Osteocyte (in vitro differentiated cells): ENCODE measurements around the gene VANGL1. TPM values are rescaled to one million over a fixed set of nuclear protein-coding genes. Genes with fewer than 3 reads are reported as not detected.

Experiments used
- DNase-seq: peaks from one replicate; pipeline ENCODE4 v3.0.0; 2021; ENCODE audit warnings: mixed read lengths; ENCODE audit not compliant: unreplicated experiment; ENCODE audit errors: extremely low spot score
- H3K27ac Mint-ChIP-seq: one replicate; pipeline ENCODE4 v1.8.0; 2021; ENCODE audit warnings: mild to moderate bottlenecking, mixed read lengths; ENCODE audit not compliant: unreplicated experiment
- H3K27me3 Mint-ChIP-seq: one replicate; pipeline ENCODE4 v1.8.0; 2021; ENCODE audit warnings: mixed read lengths; ENCODE audit not compliant: unreplicated experiment
- H3K36me3 Mint-ChIP-seq: one replicate; pipeline ENCODE4 v1.8.0; 2021; ENCODE audit warnings: mixed read lengths; ENCODE audit not compliant: unreplicated experiment
- H3K4me1 Mint-ChIP-seq: one replicate; pipeline ENCODE4 v1.8.0; 2021; ENCODE audit warnings: mixed read lengths; ENCODE audit not compliant: unreplicated experiment
- H3K4me3 Mint-ChIP-seq: one replicate; pipeline ENCODE4 v1.8.0; 2021; ENCODE audit warnings: mild to moderate bottlenecking, moderate library complexity, mixed read lengths; ENCODE audit not compliant: unreplicated experiment
- H3K9me3 Mint-ChIP-seq: one replicate; pipeline ENCODE4 v1.8.0; 2021; ENCODE audit warnings: mixed read lengths; ENCODE audit not compliant: unreplicated experiment
- total RNA-seq: library from RNA; stranded (reverse); gene quantifications from 2 replicates; pipeline ENCODE4 v1.2.1, GENCODE V29; 2021
- TF ChIP-seq, protein P1 (sequence below): fragments of 200-600 bp; sonication (generic); IDR thresholded peaks from 2 replicates; pipeline ENCODE4 v1.5.0; 2021; ENCODE audit warnings: antibody characterized with exemption, mild to moderate bottlenecking, moderate library complexity

VANGL1 gene
- total RNA-seq, 1 donor from 2014 or later, result 16.2 TPM

DNA sequence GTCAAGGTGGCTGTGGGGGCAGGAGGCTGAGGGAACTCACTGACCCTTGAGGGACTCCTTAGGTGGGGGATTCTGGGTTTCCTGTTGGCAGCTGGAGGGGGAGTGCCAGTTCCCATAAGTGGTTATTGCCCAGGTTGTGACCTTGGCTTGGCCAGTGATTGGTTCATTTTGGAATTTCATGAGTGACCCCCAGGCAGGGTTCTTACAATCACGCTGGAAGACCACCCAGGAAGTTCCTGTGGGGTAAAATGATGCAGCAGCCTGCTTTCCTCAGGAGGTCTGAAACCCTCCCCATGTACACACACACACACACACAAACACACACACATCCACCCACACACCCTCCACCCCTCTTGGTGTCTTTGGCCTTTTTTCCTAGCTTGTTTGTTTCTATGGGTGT is 16.9 kb downstream of the VANGL1 start:
- H3K4me3 Mint-ChIP-seq, result no peak overlapping the region
- TF ChIP-seq, protein P1, sequence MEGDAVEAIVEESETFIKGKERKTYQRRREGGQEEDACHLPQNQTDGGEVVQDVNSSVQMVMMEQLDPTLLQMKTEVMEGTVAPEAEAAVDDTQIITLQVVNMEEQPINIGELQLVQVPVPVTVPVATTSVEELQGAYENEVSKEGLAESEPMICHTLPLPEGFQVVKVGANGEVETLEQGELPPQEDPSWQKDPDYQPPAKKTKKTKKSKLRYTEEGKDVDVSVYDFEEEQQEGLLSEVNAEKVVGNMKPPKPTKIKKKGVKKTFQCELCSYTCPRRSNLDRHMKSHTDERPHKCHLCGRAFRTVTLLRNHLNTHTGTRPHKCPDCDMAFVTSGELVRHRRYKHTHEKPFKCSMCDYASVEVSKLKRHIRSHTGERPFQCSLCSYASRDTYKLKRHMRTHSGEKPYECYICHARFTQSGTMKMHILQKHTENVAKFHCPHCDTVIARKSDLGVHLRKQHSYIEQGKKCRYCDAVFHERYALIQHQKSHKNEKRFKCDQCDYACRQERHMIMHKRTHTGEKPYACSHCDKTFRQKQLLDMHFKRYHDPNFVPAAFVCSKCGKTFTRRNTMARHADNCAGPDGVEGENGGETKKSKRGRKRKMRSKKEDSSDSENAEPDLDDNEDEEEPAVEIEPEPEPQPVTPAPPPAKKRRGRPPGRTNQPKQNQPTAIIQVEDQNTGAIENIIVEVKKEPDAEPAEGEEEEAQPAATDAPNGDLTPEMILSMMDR, result no peak
- DNase-seq, result no peak
- peaks cover 14% of the 10 kb centered on the region for H3K36me3 Mint-ChIP-seq
- no peaks in the 10 kb centered on the region for H3K9me3 Mint-ChIP-seq
- no peaks in the 10 kb centered on the region for H3K27me3 Mint-ChIP-seq
- H3K27ac Mint-ChIP-seq, result no peak overlapping the region
- H3K4me1 Mint-ChIP-seq, result peaks cover 25% of the 10 kb centered on the region

DNA sequence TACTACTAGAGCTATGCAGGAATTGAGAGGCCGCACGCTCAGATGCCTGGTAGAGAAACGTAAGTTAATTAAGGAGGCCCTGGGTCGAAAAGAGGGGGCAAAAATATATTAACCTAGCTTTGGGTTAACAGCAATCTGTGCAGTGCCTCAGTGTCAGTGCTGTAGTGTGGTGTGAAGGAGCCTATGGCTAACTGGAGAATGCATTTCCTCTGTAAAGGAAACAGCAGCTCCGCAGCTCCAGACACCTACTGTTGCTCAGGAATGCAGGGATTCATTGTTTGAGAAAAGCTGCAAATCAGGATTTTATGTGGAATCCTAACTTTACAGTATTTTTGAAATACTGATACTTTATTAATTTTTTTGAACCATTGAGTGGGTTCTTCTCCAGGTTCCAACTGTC is 18.4 kb downstream of the VANGL1 start:
- H3K27me3 Mint-ChIP-seq, result no peaks in the 10 kb centered on the region
- H3K9me3 Mint-ChIP-seq, result no peaks in the 10 kb centered on the region
- DNase-seq, result no peak
- TF ChIP-seq, protein P1, result no peak
- H3K4me1 Mint-ChIP-seq, result peaks cover 13% of the 10 kb centered on the region
- H3K4me3 Mint-ChIP-seq, result no peak overlapping the region
- no peak overlapping the region for H3K27ac Mint-ChIP-seq
- peaks cover 22% of the 10 kb centered on the region for H3K36me3 Mint-ChIP-seq

DNA sequence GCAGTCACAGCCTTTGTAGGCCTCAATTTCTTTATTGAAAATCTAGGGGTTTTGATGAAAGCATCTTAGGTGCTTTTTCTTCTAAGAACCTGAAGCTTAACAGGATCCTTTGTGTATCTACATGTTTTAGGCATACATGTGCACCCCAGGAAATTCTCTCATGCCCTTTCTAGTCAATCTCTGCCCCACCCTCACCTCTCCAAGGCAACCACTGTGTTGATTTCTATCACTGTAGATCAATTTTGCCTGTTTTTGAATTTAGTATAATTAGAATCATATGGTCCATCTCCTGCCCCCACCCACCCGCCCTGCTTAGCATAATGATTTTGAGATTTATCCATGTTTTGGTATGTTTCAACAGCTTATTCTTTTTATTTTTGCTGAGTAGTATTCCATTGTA is 19.4 kb downstream of the VANGL1 start:
- H3K9me3 Mint-ChIP-seq, result no peaks in the 10 kb centered on the region
- H3K27ac Mint-ChIP-seq, result no peak overlapping the region
- TF ChIP-seq, protein P1, result no peak
- peaks cover 8% of the 10 kb centered on the region for H3K4me1 Mint-ChIP-seq
- no peaks in the 10 kb centered on the region for H3K27me3 Mint-ChIP-seq
- DNase-seq, result no peak
- H3K4me3 Mint-ChIP-seq, result no peak overlapping the region
- H3K36me3 Mint-ChIP-seq, result peaks cover 25% of the 10 kb centered on the region

DNA sequence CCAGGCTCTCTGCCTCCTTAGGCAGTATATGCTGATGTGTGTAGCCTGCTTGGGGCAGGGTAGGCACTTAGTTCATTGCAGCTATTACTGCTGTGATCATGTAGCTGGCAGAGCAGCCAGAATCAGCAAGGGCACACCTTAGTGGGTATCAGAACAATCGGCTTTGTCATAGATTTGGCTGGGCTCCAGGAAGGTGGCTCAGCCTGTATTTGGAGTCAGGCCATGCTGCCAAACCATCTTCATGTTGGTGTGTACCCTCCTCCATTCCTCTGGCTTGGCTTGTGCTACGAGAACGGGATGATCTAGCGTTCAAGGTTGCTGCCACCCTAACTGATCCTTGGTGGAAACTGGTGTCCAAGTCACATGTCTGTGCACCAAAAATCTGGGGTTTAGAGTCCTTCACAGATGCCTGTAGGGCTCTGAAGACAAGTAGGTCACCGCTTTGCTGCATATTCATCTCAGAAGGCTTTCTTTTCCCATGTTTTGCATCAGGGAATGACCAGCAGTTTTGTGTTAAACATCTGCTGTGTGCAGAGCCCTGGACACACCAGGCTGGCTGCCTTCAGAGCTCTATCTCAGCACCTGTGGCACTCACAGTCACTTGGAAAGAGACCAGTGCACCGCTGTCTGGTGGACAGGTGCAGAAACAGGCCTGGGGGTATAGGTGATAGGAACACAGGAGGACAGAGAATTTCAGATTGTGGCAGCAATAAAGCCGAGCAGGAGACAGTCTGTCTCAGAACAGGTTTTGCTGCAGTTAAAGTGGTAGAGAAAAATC is 23.7 kb downstream of the VANGL1 start:
- no peak overlapping the region for H3K4me3 Mint-ChIP-seq
- H3K27ac Mint-ChIP-seq, result no peak overlapping the region
- DNase-seq, result no peak
- TF ChIP-seq, protein P1, result no peak
- H3K9me3 Mint-ChIP-seq, result peaks cover 6% of the 10 kb centered on the region
- no peaks in the 10 kb centered on the region for H3K27me3 Mint-ChIP-seq
- H3K36me3 Mint-ChIP-seq, result peaks cover 32% of the 10 kb centered on the region
- peaks cover 21% of the 10 kb centered on the region for H3K4me1 Mint-ChIP-seq

DNA sequence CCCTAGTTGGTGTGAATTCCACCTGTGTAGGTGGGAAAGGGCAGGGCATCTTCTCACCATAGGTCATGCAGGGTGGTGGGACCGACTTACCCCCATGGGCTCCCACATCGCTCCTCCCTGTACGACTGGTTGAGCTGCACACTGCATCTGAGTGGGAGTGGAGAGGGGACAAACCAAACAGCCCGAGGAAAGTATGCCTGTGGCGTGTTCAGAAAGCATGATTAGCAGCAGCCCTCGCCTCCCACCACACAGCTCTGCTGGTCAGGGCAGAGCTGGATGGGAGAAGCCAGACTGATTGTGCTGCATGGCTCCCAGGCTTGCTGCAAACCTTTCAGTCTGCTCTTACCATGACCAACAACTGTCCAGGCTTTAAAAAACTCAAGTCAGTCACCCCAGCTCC is 24.4 kb downstream of the VANGL1 start:
- peaks cover 28% of the 10 kb centered on the region for H3K4me1 Mint-ChIP-seq
- H3K36me3 Mint-ChIP-seq, result peaks cover 32% of the 10 kb centered on the region
- TF ChIP-seq, protein P1, result no peak
- H3K4me3 Mint-ChIP-seq, result no peak overlapping the region
- no peak for DNase-seq
- H3K27me3 Mint-ChIP-seq, result no peaks in the 10 kb centered on the region
- H3K27ac Mint-ChIP-seq, result no peak overlapping the region
- peaks cover 6% of the 10 kb centered on the region for H3K9me3 Mint-ChIP-seq
